SK-N-SH treated with all-trans-retinoic acid at 6 μM for 48 hours (cell line): ENCODE measurements around the gene RBM19.

Experiments
- ATAC-seq: fragments of 200-7000 bp; cut with Tn5 transposase; 3 replicates; pipeline ENCODE4 v1.9.1; 2020; ENCODE audit warnings: mild to moderate bottlenecking, moderate library complexity
- ARNTL ChIP-seq: fragments of 450-650 bp; formaldehyde crosslinking; IDR thresholded peaks from 2 replicates; pipeline ENCODE4 v1.5.0; 2020; ENCODE audit warnings: low read depth, mild to moderate bottlenecking, moderate library complexity, borderline replicate concordance
- BACH2 ChIP-seq: fragments of 250-450 bp; sonication (Bioruptor Pico); IDR thresholded peaks from 2 replicates; pipeline ENCODE4 v1.9.0; 2021; ENCODE audit warnings: mild to moderate bottlenecking, borderline replicate concordance
- CSDC2 ChIP-seq: fragments of 250-450 bp; sonication (Bioruptor Pico); IDR thresholded peaks from 2 replicates; pipeline ENCODE4 v1.5.0; 2020; ENCODE audit warnings: mild to moderate bottlenecking, moderate library complexity
- ESRRG ChIP-seq: fragments of 250-450 bp; sonication (Bioruptor Pico); IDR thresholded peaks from 2 replicates; pipeline ENCODE4 v1.6.1; 2021; ENCODE audit warnings: mild to moderate bottlenecking
- GLIS3 ChIP-seq: fragments of 250-450 bp; sonication (Bioruptor Pico); IDR thresholded peaks from 2 replicates; pipeline ENCODE4 v1.5.0; 2020; ENCODE audit warnings: mild to moderate bottlenecking, moderate library complexity
- ISL1 ChIP-seq: fragments of 250-450 bp; sonication (Bioruptor Pico); IDR thresholded peaks from 2 replicates; pipeline ENCODE4 v2.1.2; 2022; ENCODE audit warnings: mild to moderate bottlenecking, moderate library complexity
- PPARA ChIP-seq: fragments of 250-450 bp; sonication (Bioruptor Pico); IDR thresholded peaks from 2 replicates; pipeline ENCODE4 v1.5.0; 2020; ENCODE audit warnings: mild to moderate bottlenecking, borderline replicate concordance
- RARB ChIP-seq: fragments of 250-450 bp; sonication (Bioruptor Pico); IDR thresholded peaks from 2 replicates; pipeline ENCODE4 v1.8.0; 2021; ENCODE audit warnings: mild to moderate bottlenecking, moderate library complexity
- SNAI2 ChIP-seq: fragments of 250-450 bp; sonication (Bioruptor Pico); IDR thresholded peaks from 2 replicates; pipeline ENCODE4 v1.5.0; 2020; ENCODE audit warnings: mild to moderate bottlenecking, moderate library complexity
- TCF4 ChIP-seq: fragments of 250-450 bp; sonication (Bioruptor Pico); IDR thresholded peaks from 2 replicates; pipeline ENCODE4 v1.8.0; 2021; ENCODE audit warnings: mild to moderate bottlenecking, moderate library complexity, borderline replicate concordance
- TOX ChIP-seq: fragments of 250-450 bp; sonication (Bioruptor Pico); IDR thresholded peaks from 2 replicates; pipeline ENCODE4 v1.8.0; 2021; ENCODE audit warnings: mild to moderate bottlenecking, moderate library complexity, borderline replicate concordance
- ZC3H10 ChIP-seq: fragments of 250-450 bp; sonication (Bioruptor Pico); IDR thresholded peaks from 2 replicates; pipeline ENCODE4 v1.5.1; 2021; ENCODE audit warnings: mild to moderate bottlenecking, moderate library complexity
- ZFP3 ChIP-seq: fragments of 250-450 bp; sonication (Bioruptor Pico); IDR thresholded peaks from 2 replicates; pipeline ENCODE4 v1.5.0; 2020; ENCODE audit warnings: mild to moderate bottlenecking, moderate library complexity
- ZFP30 ChIP-seq: fragments of 450-650 bp; formaldehyde crosslinking; IDR thresholded peaks from 2 replicates; pipeline ENCODE4 v1.5.0; 2022; ENCODE audit warnings: mild to moderate bottlenecking, moderate library complexity
- ZNF565 ChIP-seq: fragments of 450-650 bp; formaldehyde crosslinking; conservative IDR thresholded peaks from 2 replicates; pipeline ENCODE4 v1.5.0; 2020; ENCODE audit warnings: low read depth, mild to moderate bottlenecking, moderate library complexity
- ZNF70 ChIP-seq: fragments of 450-650 bp; formaldehyde crosslinking; IDR thresholded peaks from 2 replicates; pipeline ENCODE4 v1.5.0; 2020; ENCODE audit warnings: mild to moderate bottlenecking, moderate library complexity
- TF ChIP-seq, protein P1 (sequence below): fragments of 250-450 bp; sonication (Bioruptor Pico); IDR thresholded peaks from 2 replicates; pipeline ENCODE4 v1.8.0; 2021; ENCODE audit warnings: low read depth, mild to moderate bottlenecking, moderate library complexity, borderline replicate concordance
- TF ChIP-seq, protein P2 (sequence below): fragments of 250-450 bp; sonication (Bioruptor Pico); IDR thresholded peaks from 2 replicates; pipeline ENCODE4 v1.5.1; 2021; ENCODE audit warnings: mild to moderate bottlenecking, moderate library complexity
- TF ChIP-seq, protein P3 (sequence below): fragments of 250-450 bp; sonication (Bioruptor Pico); IDR thresholded peaks from 2 replicates; pipeline ENCODE4 v1.8.0; 2020; ENCODE audit warnings: mild to moderate bottlenecking, moderate library complexity, borderline replicate concordance
- TF ChIP-seq, protein P4 (sequence below): fragments of 250-450 bp; sonication (Bioruptor Pico); IDR thresholded peaks from 2 replicates; pipeline ENCODE4 v1.5.1; 2020; ENCODE audit warnings: low read depth, mild to moderate bottlenecking, moderate library complexity
- TF ChIP-seq, protein P5 (sequence below): fragments of 250-450 bp; sonication (Bioruptor Pico); IDR thresholded peaks from 2 replicates; pipeline ENCODE4 v1.5.0; 2020; ENCODE audit warnings: mild to moderate bottlenecking, moderate library complexity

RBM19 gene

DNA sequence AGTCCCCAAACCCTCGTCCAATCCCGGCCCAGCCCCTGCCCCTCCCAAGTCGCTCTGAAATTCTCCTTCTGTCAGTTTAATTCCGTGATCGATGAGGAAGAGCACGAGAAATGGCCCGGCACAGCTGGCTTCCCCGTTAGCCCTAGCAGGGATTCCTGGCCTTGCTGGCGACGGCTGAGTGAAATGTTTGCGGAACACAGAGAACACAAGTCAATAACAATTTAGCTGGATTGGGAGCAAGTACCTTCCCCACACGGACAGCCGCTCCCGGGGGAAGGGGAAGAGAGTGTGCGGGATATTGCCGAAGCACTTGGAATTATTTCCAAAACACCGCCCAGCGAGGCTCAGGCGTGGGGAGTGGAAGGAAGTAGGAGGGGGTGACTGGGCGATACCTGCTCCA, 134.6 kb downstream of the RBM19 start:
- no peak for TF ChIP-seq ESRRG (CRISPR knock-in tag)
- ATAC-seq: no peak

DNA sequence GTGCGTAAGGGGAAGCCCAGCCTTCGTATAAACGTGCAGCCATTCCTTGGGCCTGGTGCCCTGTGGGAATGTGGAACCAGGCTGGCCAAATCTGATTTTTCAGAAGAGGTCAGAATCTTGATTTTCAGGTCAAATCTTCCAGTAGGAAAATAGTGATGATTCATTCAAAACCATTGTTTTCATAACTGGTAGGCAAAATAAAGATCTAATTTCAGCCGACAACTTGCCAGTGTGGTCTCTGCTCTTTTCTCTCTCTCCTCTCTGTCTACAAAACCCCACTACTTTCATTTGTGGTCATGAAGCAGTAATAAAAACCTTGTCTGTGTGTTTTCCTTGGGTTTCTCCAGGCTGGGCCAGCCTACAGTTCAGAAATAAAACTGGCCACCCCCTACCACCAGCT, 135.1 kb downstream of the RBM19 start:
- TF ChIP-seq TCF4 (CRISPR knock-in tag) (no peak), CSDC2 (CRISPR knock-in tag) (no peak), ZFP30 (no peak), ZFP3 (CRISPR knock-in tag) (peak; percentile 76), GLIS3 (CRISPR knock-in tag) (no peak)
- ATAC-seq: peak; percentile 55

DNA sequence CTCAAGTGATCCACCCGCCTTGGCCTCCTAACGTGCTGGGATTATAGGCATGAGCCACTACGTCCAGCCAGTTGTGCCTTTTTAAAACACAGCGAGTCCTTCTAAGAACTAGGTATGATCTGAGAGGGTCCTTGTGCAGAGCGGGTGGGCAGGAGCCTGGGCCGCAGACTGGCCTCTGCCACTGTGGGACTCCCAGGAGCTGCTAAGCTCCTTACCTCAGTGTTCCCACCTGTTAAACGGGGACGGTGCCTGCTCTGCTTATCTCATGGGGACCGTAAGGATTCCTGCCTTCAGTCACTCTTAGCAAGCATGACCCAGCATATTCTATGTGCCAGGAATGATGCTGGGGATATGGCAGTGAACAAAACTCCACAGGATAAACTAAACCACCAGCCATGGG, 136.9 kb downstream of the RBM19 start:
- no peak for ATAC-seq
- TF ChIP-seq BACH2 (CRISPR knock-in tag) (no peak), PPARA (CRISPR knock-in tag) (no peak), SNAI2 (CRISPR knock-in tag) (no peak), ARNTL (CRISPR knock-in tag) (no peak), ISL1 (CRISPR knock-in tag) (no peak), ZNF70 (CRISPR knock-in tag) (no peak), ZC3H10 (CRISPR knock-in tag) (no peak), ZNF565 (CRISPR knock-in tag) (no peak), RARB (no peak), CSDC2 (CRISPR knock-in tag) (no peak), ZFP3 (CRISPR knock-in tag) (no peak), ZFP30 (no peak), TOX (CRISPR knock-in tag) (no peak)
- TF ChIP-seq, protein P1, sequence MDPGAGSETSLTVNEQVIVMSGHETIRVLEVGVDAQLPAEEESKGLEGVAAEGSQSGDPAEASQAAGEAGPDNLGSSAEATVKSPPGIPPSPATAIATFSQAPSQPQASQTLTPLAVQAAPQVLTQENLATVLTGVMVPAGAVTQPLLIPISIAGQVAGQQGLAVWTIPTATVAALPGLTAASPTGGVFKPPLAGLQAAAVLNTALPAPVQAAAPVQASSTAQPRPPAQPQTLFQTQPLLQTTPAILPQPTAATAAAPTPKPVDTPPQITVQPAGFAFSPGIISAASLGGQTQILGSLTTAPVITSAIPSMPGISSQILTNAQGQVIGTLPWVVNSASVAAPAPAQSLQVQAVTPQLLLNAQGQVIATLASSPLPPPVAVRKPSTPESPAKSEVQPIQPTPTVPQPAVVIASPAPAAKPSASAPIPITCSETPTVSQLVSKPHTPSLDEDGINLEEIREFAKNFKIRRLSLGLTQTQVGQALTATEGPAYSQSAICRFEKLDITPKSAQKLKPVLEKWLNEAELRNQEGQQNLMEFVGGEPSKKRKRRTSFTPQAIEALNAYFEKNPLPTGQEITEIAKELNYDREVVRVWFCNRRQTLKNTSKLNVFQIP (CRISPR knock-in tag): no peak
- TF ChIP-seq, protein P2, sequence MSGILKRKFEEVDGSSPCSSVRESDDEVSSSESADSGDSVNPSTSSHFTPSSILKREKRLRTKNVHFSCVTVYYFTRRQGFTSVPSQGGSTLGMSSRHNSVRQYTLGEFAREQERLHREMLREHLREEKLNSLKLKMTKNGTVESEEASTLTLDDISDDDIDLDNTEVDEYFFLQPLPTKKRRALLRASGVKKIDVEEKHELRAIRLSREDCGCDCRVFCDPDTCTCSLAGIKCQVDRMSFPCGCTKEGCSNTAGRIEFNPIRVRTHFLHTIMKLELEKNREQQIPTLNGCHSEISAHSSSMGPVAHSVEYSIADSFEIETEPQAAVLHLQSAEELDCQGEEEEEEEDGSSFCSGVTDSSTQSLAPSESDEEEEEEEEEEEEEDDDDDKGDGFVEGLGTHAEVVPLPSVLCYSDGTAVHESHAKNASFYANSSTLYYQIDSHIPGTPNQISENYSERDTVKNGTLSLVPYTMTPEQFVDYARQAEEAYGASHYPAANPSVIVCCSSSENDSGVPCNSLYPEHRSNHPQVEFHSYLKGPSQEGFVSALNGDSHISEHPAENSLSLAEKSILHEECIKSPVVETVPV (CRISPR knock-in tag): no peak
- TF ChIP-seq, protein P3, sequence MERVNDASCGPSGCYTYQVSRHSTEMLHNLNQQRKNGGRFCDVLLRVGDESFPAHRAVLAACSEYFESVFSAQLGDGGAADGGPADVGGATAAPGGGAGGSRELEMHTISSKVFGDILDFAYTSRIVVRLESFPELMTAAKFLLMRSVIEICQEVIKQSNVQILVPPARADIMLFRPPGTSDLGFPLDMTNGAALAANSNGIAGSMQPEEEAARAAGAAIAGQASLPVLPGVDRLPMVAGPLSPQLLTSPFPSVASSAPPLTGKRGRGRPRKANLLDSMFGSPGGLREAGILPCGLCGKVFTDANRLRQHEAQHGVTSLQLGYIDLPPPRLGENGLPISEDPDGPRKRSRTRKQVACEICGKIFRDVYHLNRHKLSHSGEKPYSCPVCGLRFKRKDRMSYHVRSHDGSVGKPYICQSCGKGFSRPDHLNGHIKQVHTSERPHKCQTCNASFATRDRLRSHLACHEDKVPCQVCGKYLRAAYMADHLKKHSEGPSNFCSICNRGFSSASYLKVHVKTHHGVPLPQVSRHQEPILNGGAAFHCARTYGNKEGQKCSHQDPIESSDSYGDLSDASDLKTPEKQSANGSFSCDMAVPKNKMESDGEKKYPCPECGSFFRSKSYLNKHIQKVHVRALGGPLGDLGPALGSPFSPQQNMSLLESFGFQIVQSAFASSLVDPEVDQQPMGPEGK (CRISPR knock-in tag): no peak
- TF ChIP-seq, protein P4, sequence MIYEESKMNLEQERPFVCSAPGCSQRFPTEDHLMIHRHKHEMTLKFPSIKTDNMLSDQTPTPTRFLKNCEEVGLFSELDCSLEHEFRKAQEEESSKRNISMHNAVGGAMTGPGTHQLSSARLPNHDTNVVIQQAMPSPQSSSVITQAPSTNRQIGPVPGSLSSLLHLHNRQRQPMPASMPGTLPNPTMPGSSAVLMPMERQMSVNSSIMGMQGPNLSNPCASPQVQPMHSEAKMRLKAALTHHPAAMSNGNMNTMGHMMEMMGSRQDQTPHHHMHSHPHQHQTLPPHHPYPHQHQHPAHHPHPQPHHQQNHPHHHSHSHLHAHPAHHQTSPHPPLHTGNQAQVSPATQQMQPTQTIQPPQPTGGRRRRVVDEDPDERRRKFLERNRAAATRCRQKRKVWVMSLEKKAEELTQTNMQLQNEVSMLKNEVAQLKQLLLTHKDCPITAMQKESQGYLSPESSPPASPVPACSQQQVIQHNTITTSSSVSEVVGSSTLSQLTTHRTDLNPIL (CRISPR knock-in tag): no peak
- TF ChIP-seq, protein P5, sequence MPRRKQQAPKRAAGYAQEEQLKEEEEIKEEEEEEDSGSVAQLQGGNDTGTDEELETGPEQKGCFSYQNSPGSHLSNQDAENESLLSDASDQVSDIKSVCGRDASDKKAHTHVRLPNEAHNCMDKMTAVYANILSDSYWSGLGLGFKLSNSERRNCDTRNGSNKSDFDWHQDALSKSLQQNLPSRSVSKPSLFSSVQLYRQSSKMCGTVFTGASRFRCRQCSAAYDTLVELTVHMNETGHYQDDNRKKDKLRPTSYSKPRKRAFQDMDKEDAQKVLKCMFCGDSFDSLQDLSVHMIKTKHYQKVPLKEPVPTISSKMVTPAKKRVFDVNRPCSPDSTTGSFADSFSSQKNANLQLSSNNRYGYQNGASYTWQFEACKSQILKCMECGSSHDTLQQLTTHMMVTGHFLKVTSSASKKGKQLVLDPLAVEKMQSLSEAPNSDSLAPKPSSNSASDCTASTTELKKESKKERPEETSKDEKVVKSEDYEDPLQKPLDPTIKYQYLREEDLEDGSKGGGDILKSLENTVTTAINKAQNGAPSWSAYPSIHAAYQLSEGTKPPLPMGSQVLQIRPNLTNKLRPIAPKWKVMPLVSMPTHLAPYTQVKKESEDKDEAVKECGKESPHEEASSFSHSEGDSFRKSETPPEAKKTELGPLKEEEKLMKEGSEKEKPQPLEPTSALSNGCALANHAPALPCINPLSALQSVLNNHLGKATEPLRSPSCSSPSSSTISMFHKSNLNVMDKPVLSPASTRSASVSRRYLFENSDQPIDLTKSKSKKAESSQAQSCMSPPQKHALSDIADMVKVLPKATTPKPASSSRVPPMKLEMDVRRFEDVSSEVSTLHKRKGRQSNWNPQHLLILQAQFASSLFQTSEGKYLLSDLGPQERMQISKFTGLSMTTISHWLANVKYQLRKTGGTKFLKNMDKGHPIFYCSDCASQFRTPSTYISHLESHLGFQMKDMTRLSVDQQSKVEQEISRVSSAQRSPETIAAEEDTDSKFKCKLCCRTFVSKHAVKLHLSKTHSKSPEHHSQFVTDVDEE (CRISPR knock-in tag): no peak
